Ovary (tissue), 3 donors: Measurements from ENCODE around the gene SPDEF.

Experiments used
- POLR2A ChIP-seq: fragments of 450-650 bp; IDR thresholded peaks from one replicate; pipeline ENCODE4 v1.6.1; 2017; ENCODE audit warnings: antibody characterized with exemption, mild to moderate bottlenecking, moderate library complexity
- TF ChIP-seq, protein P1 (sequence below), 3 donors: fragments of 450-650 bp in 2 of 3; fragments of 200-600 bp in 1 of 3; IDR thresholded peaks; one replicate each; pipeline versions ENCODE4 v1.5.1 to v1.8.0; 2016 to 2022; ENCODE audit warnings: antibody characterized with exemption in 3 of 3, mild to moderate bottlenecking in 1 of 3
- donor health status: DM: no; HTN: no; CAD: no.

DNA sequence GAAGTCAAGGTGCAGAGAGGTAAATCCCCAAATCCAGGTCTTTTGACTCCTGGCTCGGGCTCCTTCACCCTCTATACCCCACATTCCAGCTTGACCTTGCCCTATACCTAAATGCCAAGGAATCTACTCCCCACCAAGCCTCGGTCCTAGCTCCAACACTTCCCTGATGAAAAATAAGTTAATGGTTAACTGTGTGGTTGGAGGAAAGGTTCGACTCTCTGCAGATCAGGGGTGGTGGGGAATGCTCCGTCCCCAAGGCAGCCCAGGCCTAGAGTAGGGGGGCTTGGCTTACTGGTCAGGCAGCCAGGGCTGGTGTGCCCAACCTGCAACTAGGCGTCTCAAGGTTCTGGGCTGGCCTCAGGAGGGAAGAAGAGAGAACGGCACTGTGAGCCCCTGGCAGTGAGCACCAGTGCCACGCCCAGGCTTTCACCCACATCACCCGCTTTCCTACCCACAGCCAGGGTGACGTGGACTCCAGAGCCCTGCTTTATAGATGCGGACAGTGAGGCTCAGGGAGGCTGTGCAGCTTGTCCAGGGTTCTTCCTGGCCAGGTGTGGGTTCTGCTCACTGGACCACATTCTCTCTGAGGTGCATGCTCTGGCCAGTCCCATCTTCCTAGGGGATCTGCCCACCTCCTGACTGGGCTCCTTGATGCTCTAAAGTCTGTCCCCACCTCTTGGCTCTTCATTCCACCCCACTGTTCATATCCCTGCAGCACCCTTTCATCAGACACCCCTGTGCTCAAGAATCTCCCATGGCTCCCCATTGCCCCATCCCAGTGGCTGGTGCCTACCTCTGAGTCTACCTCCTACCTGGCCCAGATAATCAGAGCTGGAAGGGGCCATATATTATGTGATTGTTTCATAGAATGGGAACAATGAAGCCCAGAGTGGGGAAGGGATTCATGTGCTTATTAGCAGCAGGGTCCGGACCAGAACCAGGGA is 8.2 kb downstream of the SPDEF start:
- TF ChIP-seq, protein P1, sequence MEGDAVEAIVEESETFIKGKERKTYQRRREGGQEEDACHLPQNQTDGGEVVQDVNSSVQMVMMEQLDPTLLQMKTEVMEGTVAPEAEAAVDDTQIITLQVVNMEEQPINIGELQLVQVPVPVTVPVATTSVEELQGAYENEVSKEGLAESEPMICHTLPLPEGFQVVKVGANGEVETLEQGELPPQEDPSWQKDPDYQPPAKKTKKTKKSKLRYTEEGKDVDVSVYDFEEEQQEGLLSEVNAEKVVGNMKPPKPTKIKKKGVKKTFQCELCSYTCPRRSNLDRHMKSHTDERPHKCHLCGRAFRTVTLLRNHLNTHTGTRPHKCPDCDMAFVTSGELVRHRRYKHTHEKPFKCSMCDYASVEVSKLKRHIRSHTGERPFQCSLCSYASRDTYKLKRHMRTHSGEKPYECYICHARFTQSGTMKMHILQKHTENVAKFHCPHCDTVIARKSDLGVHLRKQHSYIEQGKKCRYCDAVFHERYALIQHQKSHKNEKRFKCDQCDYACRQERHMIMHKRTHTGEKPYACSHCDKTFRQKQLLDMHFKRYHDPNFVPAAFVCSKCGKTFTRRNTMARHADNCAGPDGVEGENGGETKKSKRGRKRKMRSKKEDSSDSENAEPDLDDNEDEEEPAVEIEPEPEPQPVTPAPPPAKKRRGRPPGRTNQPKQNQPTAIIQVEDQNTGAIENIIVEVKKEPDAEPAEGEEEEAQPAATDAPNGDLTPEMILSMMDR (IDR thresholded peaks at IDR 0.05) = no peak
- TF ChIP-seq POLR2A = no peak
